ENCODE measurements around the gene MITD1.

DNA sequence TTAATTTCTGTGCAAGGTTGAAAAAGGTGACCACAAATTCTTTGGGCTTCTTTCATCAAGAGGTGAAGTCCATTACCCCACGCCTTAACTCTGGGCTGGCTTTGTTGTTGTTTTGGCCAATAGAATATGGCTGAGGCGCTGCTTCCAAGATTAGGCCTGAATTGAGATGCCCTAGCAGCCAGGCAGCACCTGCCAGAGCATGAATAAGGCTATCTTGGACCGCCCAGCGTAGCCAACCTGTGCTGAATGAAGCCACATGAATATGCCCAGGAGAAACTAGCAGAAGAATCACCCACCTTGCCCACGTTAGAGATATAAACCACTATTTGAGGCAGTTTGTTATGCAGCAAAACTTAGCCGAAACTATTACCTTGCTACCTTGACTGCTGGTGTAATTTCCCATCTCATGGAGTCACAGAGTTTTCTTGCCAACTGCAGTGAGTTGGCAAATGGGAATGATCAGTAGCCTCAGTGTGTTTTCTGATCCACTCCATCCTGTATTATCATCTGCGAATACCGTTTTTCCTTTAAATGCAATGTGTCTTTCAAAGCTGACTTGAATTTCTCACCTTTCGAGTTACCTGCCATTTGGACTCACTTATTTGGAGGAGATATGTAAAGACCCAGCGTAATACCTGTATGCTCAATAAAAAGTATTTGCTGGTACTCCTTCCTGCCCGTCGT lies 26.8 kb downstream of the MITD1 start:
- TF ChIP-seq, protein P1, sequence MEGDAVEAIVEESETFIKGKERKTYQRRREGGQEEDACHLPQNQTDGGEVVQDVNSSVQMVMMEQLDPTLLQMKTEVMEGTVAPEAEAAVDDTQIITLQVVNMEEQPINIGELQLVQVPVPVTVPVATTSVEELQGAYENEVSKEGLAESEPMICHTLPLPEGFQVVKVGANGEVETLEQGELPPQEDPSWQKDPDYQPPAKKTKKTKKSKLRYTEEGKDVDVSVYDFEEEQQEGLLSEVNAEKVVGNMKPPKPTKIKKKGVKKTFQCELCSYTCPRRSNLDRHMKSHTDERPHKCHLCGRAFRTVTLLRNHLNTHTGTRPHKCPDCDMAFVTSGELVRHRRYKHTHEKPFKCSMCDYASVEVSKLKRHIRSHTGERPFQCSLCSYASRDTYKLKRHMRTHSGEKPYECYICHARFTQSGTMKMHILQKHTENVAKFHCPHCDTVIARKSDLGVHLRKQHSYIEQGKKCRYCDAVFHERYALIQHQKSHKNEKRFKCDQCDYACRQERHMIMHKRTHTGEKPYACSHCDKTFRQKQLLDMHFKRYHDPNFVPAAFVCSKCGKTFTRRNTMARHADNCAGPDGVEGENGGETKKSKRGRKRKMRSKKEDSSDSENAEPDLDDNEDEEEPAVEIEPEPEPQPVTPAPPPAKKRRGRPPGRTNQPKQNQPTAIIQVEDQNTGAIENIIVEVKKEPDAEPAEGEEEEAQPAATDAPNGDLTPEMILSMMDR (conservative IDR thresholded peaks at IDR 0.05; ENCODE audit: low read depth, low read length), result no peak
- TF ChIP-seq EZH2 (IDR thresholded peaks at IDR 0.05; ENCODE audit: borderline replicate concordance, low read depth, low read length, poor library complexity, severe bottlenecking), result no peak
